HG03457 (cell line): ENCODE results near the gene FASN.
"Not testable (repeated sequence)": the region's sequence is repeated elsewhere in the genome, so short reads cannot be mapped to it uniquely, and the experiment has no call there.

ENCODE experiments used
- ATAC-seq: cut with Tn5 transposase; IDR thresholded peaks from one replicate; pipeline ENCODE4 v1.9.1; 2021; ENCODE audit warnings: moderate number of reproducible peaks; ENCODE audit not compliant: unreplicated experiment

Gene FASN

GRCh38 chr17:82047914-82048570, 50.0 kb downstream of the FASN start:
- ATAC-seq, result no peak

GRCh38 chr17:82047379-82047778, 50.7 kb downstream of the FASN start:
- no peak for ATAC-seq

- ATAC-seq, result no peak
Measured at GRCh38 chr17:82046903-82047302, 51.1 kb downstream of the FASN start.

GRCh38 chr17:82045936-82046484, 52.0 kb downstream of the FASN start:
- ATAC-seq, result no peak

GRCh38 chr17:82043507-82043906, 54.5 kb downstream of the FASN start:
- no peak for ATAC-seq

- no peak for ATAC-seq
Measured at GRCh38 chr17:82042649-82043048, 55.4 kb downstream of the FASN start.

GRCh38 chr17:82041144-82041814, 56.8 kb downstream of the FASN start:
- ATAC-seq, result no peak

GRCh38 chr17:82039695-82040299, 58.2 kb downstream of the FASN start:
- no peak for ATAC-seq

- ATAC-seq, result not testable (repeated sequence)
Measured at GRCh38 chr17:82038796-82039409, 59.1 kb downstream of the FASN start.

GRCh38 chr17:82037889-82038195, 60.2 kb downstream of the FASN start:
- ATAC-seq, result no peak

- peak; percentile 68 for ATAC-seq
Measured at GRCh38 chr17:82037092-82037888, 60.7 kb downstream of the FASN start, which contains the start of gene DCXR. DCXR (minus strand) TSS chr17:82037697; CDS start chr17:82037682, 15 bp downstream.

GRCh38 chr17:82036634-82037091, 61.4 kb downstream of the FASN start:
- no peak for ATAC-seq

- no peak for ATAC-seq
Measured at GRCh38 chr17:82035956-82036633, 61.9 kb downstream of the FASN start.

- ATAC-seq, result no peak
Measured at GRCh38 chr17:82035488-82035887, 62.5 kb downstream of the FASN start.

- no peak for ATAC-seq
Measured at GRCh38 chr17:82034371-82035011, 63.5 kb downstream of the FASN start.

- ATAC-seq, result no peak
Measured at GRCh38 chr17:82033359-82034085, 64.5 kb downstream of the FASN start.

- ATAC-seq, result no peak
Measured at GRCh38 chr17:82031885-82032627, 66.0 kb downstream of the FASN start.

- no peak for ATAC-seq
Measured at GRCh38 chr17:82031303-82031884, 66.6 kb downstream of the FASN start, which contains the start of gene RAC3. RAC3 (plus strand) TSS chr17:82031678; CDS start chr17:82031762, 84 bp downstream.
